Measurements from ENCODE around the gene RFX3. TPM values are rescaled to one million over a fixed set of nuclear protein-coding genes. Genes with fewer than 3 reads are reported as not detected.
A peak's percentile ranks its signal among the peaks of the same experiment; 100 is the strongest.

Gene RFX3
- total RNA-seq, 2 donors from 2014 or later: 8.7 to 19.8 TPM

DNA sequence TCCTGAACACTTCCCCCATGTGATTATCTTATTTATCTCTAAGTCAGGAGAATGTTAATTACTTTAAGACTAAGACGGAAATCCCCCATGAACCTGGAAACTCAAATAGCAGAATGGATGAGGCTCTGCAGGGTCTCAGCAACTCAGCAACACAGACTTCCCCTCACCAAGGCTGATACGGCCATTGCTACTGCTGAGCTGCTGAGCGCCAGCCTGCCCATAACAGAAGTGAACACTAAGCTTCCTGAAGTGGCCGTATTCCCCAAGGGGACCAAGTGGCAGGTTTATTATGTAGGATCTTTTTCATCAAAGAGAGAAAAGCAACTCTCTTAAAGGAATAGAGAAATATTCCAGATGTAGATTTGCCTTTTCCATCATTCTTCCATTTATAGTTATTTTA lies 311.1 kb downstream of the RFX3 start:
- Mint-ChIP-seq H3K4me3 (no peak overlapping the region), H3K4me1 (no peaks in the 10 kb centered on the region), H3K9me3 (no peaks in the 10 kb centered on the region), H3K36me3 (ENCODE audit: low read depth) (no peaks in the 10 kb centered on the region), H3K27ac (no peak overlapping the region), H3K27me3 (peaks cover 7% of the 10 kb centered on the region)
- no peak for ATAC-seq (replicated peaks)

DNA sequence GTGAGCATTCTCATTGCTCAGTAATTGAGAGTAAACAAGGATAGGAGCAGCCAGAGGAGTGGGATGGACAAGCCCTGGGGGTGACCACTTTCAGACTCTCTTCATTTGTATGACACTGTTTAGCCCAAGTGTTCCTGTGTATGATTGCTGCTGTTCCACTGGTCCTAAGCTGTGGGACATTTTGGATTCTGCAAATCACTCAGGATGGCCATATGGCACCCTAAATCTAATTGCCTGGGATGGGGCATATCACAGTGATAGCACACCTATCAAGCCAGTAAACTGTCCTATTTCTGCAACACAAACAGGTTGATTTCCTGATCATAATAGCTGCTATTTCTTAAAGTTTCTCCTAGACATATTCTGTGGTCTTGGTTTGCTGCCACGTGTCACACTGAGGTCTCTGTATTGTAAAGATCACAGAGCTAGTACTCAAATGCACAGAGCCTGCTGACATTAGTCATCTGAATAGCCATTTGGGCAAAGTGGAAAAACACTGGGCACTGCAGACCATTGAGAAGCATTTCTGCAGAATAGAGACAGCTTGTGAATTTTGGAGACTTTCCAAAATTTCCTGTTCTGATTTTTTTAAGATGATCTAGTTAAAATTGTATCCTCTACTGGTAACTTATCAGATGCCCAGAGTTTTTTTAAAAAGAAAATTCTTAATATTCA lies 320.2 kb downstream of the RFX3 start:
- ATAC-seq (replicated peaks): no peak
- no peak overlapping the region for H3K4me3 Mint-ChIP-seq
- H3K9me3 Mint-ChIP-seq: no peaks in the 10 kb centered on the region
- peaks cover 5% of the 10 kb centered on the region for H3K27me3 Mint-ChIP-seq
- no peaks in the 10 kb centered on the region for H3K36me3 Mint-ChIP-seq (ENCODE audit: low read depth)
- no peak overlapping the region for H3K27ac Mint-ChIP-seq
- no peaks in the 10 kb centered on the region for H3K4me1 Mint-ChIP-seq

- no peaks in the 10 kb centered on the region for H3K4me1 Mint-ChIP-seq
- H3K36me3 Mint-ChIP-seq (ENCODE audit: low read depth): no peaks in the 10 kb centered on the region
- no peak overlapping the region for H3K4me3 Mint-ChIP-seq
- H3K9me3 Mint-ChIP-seq: no peaks in the 10 kb centered on the region
- ATAC-seq (replicated peaks): no peak
- peaks cover 8% of the 10 kb centered on the region for H3K27me3 Mint-ChIP-seq
- no peak overlapping the region for H3K27ac Mint-ChIP-seq
Measured at GRCh38 chr9:3200331-3200774, 325.4 kb downstream of the RFX3 start.

- no peaks in the 10 kb centered on the region for H3K36me3 Mint-ChIP-seq (ENCODE audit: low read depth)
- no peak overlapping the region for H3K4me3 Mint-ChIP-seq
- peaks cover 8% of the 10 kb centered on the region for H3K27me3 Mint-ChIP-seq
- H3K4me1 Mint-ChIP-seq: no peaks in the 10 kb centered on the region
- no peaks in the 10 kb centered on the region for H3K9me3 Mint-ChIP-seq
- H3K27ac Mint-ChIP-seq: no peak overlapping the region
- ATAC-seq (replicated peaks): no peak
Measured at GRCh38 chr9:3193791-3194190, 332.0 kb downstream of the RFX3 start.

DNA sequence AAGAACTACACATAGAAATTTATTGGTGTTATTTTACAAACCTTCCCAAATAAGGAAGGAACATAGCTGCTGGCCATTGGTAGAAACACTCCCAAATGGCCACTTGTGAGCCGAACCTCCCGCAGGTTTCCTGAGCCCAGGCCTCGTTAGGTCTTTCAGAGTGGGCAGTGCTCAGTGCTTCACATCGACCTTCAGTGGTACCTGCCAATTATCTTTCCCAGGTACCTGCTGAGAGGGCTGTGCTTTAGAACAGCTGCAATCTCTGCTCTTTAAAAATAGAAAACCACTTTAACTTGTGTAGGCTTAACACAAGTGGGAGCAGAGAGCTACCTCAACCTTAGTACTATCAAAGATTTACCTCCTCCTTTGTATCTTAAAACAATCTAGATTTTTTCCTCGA lies 334.1 kb downstream of the RFX3 start:
- peaks cover 14% of the 10 kb centered on the region for H3K27me3 Mint-ChIP-seq

DNA sequence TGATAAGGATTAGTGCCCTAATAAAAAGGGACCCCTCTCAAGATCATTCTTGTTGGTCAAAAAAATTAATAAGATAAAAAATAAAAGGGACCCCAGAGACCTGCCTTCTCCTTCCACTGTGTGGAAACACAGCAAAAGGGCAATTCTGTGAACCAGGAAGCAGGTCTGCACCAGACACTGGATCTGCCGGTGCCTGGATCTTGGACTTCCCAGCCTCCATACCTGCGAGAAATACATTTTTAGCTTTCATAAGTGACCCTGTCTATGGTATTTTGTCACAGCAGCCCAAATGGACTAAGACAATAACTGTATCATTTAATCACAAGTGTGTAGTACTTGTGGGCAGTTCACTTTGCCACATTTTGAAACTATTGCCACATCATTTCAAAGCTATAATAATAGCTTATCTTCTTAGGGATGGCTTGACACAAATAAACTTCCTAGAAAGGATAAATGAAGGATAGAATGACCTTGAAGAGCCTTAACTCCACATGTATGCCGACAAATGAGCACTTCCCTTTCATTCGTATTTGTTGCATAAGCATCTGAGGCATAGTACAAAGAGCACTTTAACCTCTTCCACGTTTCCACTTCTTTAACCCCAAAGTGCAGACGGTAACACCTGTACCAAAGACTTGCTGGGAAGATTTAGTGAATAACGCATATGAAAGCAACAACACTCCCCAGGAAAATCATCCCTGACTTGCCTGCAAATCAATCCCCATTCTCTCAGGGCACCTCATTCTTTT lies 336.5 kb downstream of the RFX3 start:
- no peaks in the 10 kb centered on the region for H3K4me1 Mint-ChIP-seq
- H3K9me3 Mint-ChIP-seq: no peaks in the 10 kb centered on the region
- H3K27ac Mint-ChIP-seq: no peak overlapping the region
- H3K36me3 Mint-ChIP-seq (ENCODE audit: low read depth): no peaks in the 10 kb centered on the region
- H3K4me3 Mint-ChIP-seq: no peak overlapping the region
- H3K27me3 Mint-ChIP-seq: peaks cover 10% of the 10 kb centered on the region
- no peak for ATAC-seq (replicated peaks)

More for the DNA sequence above, 334.1 kb downstream of the RFX3 start:
- no peaks in the 10 kb centered on the region for H3K4me1 Mint-ChIP-seq
- H3K9me3 Mint-ChIP-seq: no peaks in the 10 kb centered on the region
- H3K36me3 Mint-ChIP-seq (ENCODE audit: low read depth): no peaks in the 10 kb centered on the region
- no peak overlapping the region for H3K4me3 Mint-ChIP-seq
- no peak for ATAC-seq (replicated peaks)
- no peak overlapping the region for H3K27ac Mint-ChIP-seq

- H3K27me3 Mint-ChIP-seq: peaks cover 18% of the 10 kb centered on the region
- no peak overlapping the region for H3K27ac Mint-ChIP-seq
- ATAC-seq (replicated peaks): no peak
- H3K36me3 Mint-ChIP-seq (ENCODE audit: low read depth): no peaks in the 10 kb centered on the region
- no peaks in the 10 kb centered on the region for H3K4me1 Mint-ChIP-seq
- H3K9me3 Mint-ChIP-seq: no peaks in the 10 kb centered on the region
- no peak overlapping the region for H3K4me3 Mint-ChIP-seq
Measured at GRCh38 chr9:3186751-3187150, 339.1 kb downstream of the RFX3 start.

GRCh38 chr9:3181049-3181953 lies 344.5 kb downstream of the RFX3 start:
- H3K9me3 Mint-ChIP-seq: no peaks in the 10 kb centered on the region
- peak overlapping the region; percentile 12 for H3K4me3 Mint-ChIP-seq
- ATAC-seq (replicated peaks): peak; percentile 50
- H3K36me3 Mint-ChIP-seq (ENCODE audit: low read depth): no peaks in the 10 kb centered on the region
- H3K27ac Mint-ChIP-seq: no peak overlapping the region
- no peaks in the 10 kb centered on the region for H3K4me1 Mint-ChIP-seq
- H3K27me3 Mint-ChIP-seq: peaks cover 28% of the 10 kb centered on the region

GRCh38 chr9:3180696-3181048 lies 345.1 kb downstream of the RFX3 start:
- Mint-ChIP-seq H3K27me3 (peaks cover 30% of the 10 kb centered on the region), H3K9me3 (no peaks in the 10 kb centered on the region), H3K36me3 (ENCODE audit: low read depth) (no peaks in the 10 kb centered on the region), H3K27ac (no peak overlapping the region), H3K4me1 (no peaks in the 10 kb centered on the region), H3K4me3 (no peak overlapping the region)
- ATAC-seq (replicated peaks): no peak

- no peak overlapping the region for H3K4me3 Mint-ChIP-seq
- no peak overlapping the region for H3K27ac Mint-ChIP-seq
- ATAC-seq (replicated peaks): no peak
- H3K36me3 Mint-ChIP-seq (ENCODE audit: low read depth): no peaks in the 10 kb centered on the region
- no peaks in the 10 kb centered on the region for H3K9me3 Mint-ChIP-seq
- peaks cover 34% of the 10 kb centered on the region for H3K27me3 Mint-ChIP-seq
- no peaks in the 10 kb centered on the region for H3K4me1 Mint-ChIP-seq
Measured at GRCh38 chr9:3179711-3180110, 346.1 kb downstream of the RFX3 start.

GRCh38 chr9:3177936-3178335 lies 347.9 kb downstream of the RFX3 start:
- Mint-ChIP-seq H3K27ac (no peak overlapping the region), H3K4me1 (no peaks in the 10 kb centered on the region), H3K4me3 (no peak overlapping the region), H3K36me3 (ENCODE audit: low read depth) (no peaks in the 10 kb centered on the region), H3K27me3 (peaks cover 36% of the 10 kb centered on the region), H3K9me3 (no peaks in the 10 kb centered on the region)
- ATAC-seq (replicated peaks): no peak

- H3K27ac Mint-ChIP-seq: no peak overlapping the region
- H3K4me3 Mint-ChIP-seq: no peak overlapping the region
- no peak for ATAC-seq (replicated peaks)
- no peaks in the 10 kb centered on the region for H3K36me3 Mint-ChIP-seq (ENCODE audit: low read depth)
- H3K4me1 Mint-ChIP-seq: no peaks in the 10 kb centered on the region
- H3K27me3 Mint-ChIP-seq: peaks cover 31% of the 10 kb centered on the region
- no peaks in the 10 kb centered on the region for H3K9me3 Mint-ChIP-seq
Measured at GRCh38 chr9:3177146-3177761, 348.5 kb downstream of the RFX3 start.

GRCh38 chr9:3173374-3173773 lies 352.4 kb downstream of the RFX3 start:
- Mint-ChIP-seq H3K27me3 (peaks cover 34% of the 10 kb centered on the region), H3K36me3 (ENCODE audit: low read depth) (no peaks in the 10 kb centered on the region), H3K27ac (no peak overlapping the region), H3K4me3 (no peak overlapping the region), H3K4me1 (no peaks in the 10 kb centered on the region), H3K9me3 (no peaks in the 10 kb centered on the region)
- ATAC-seq (replicated peaks): no peak

DNA sequence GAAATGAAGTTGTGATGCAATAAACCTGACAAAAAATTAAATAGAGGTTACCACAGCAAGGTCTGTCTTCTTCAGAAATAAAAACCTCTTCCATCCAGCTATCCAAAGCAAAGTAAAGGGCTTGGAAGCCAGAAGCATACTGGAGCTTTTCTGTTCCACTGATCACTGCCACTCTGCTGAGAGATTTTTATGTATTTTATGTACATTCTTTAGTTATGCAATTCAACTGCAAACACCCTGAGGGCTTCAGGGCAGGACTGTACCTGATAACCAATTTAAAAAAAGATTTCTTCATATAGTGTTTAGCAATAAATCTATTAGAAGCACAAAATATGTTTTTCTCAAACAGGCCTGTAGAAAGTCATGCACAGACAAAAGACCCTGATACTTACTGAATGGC lies 355.0 kb downstream of the RFX3 start:
- Mint-ChIP-seq H3K9me3 (no peaks in the 10 kb centered on the region), H3K4me3 (no peak overlapping the region), H3K36me3 (ENCODE audit: low read depth) (no peaks in the 10 kb centered on the region), H3K27ac (no peak overlapping the region), H3K27me3 (peaks cover 39% of the 10 kb centered on the region), H3K4me1 (no peaks in the 10 kb centered on the region)
- no peak for ATAC-seq (replicated peaks)
